Measurements from ENCODE around the gene CNTNAP2. TPM values are rescaled to one million over a fixed set of nuclear protein-coding genes. Genes with fewer than 3 reads are reported as not detected.

The CNTNAP2 gene
- total and polyA plus RNA-seq, 9 of the 15 experiments (the other 6 are each of a cell fraction or from before 2014, with no cell fraction given) = 0.04 to 0.62 (median 0.09) TPM; not detected in 4

- TF ChIP-seq NFE2 (IDR thresholded peaks at IDR 0.05; ENCODE audit: low read depth) (no peak), JUND (IDR thresholded peaks at IDR 0.05; ENCODE audit: borderline replicate concordance, low read depth, low read length) (0 out of 2 replicates have a peak, but pooled peaks have one; percentile 44), JUND (tag; IDR thresholded peaks at IDR 0.05; ENCODE audit: borderline replicate concordance, low read depth, low read length) (no peak), EP300 (IDR thresholded peaks at IDR 0.05; ENCODE audit: low read length) (no peak), CREM (IDR thresholded peaks at IDR 0.05; ENCODE audit: low read depth) (0 out of 2 replicates have a peak, but pooled peaks have one; percentile 34), CHD4 (IDR thresholded peaks at IDR 0.05; ENCODE audit: insufficient read depth, insufficient replicate concordance, low read depth, low read length, poor library complexity, severe bottlenecking) (no peak), RBM39 (optimal IDR thresholded peaks at IDR 0.05; ENCODE audit: low read depth, low read length) (peak; percentile 84), ZBTB40 (IDR thresholded peaks at IDR 0.05) (no peak), ZBTB40 (CRISPR knock-in tag; IDR thresholded peaks at IDR 0.05) (no peak)
- TF ChIP-seq, protein P1, sequence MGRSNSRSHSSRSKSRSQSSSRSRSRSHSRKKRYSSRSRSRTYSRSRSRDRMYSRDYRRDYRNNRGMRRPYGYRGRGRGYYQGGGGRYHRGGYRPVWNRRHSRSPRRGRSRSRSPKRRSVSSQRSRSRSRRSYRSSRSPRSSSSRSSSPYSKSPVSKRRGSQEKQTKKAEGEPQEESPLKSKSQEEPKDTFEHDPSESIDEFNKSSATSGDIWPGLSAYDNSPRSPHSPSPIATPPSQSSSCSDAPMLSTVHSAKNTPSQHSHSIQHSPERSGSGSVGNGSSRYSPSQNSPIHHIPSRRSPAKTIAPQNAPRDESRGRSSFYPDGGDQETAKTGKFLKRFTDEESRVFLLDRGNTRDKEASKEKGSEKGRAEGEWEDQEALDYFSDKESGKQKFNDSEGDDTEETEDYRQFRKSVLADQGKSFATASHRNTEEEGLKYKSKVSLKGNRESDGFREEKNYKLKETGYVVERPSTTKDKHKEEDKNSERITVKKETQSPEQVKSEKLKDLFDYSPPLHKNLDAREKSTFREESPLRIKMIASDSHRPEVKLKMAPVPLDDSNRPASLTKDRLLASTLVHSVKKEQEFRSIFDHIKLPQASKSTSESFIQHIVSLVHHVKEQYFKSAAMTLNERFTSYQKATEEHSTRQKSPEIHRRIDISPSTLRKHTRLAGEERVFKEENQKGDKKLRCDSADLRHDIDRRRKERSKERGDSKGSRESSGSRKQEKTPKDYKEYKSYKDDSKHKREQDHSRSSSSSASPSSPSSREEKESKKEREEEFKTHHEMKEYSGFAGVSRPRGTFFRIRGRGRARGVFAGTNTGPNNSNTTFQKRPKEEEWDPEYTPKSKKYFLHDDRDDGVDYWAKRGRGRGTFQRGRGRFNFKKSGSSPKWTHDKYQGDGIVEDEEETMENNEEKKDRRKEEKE (IDR thresholded peaks at IDR 0.05; ENCODE audit: borderline replicate concordance in 1 of 2, control insufficient read depth in 1 of 2, low read depth in 2 of 2, low read length in 1 of 2) = no peak
- TF ChIP-seq, protein P2, sequence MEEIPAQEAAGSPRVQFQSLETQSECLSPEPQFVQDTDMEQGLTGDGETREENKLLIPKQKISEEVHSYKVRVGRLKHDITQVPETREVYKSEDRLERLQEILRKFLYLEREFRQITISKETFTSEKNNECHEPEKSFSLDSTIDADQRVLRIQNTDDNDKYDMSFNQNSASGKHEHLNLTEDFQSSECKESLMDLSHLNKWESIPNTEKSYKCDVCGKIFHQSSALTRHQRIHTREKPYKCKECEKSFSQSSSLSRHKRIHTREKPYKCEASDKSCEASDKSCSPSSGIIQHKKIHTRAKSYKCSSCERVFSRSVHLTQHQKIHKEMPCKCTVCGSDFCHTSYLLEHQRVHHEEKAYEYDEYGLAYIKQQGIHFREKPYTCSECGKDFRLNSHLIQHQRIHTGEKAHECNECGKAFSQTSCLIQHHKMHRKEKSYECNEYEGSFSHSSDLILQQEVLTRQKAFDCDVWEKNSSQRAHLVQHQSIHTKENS (CRISPR knock-in tag; IDR thresholded peaks at IDR 0.05) = no peak
Measured at GRCh38 chr7:148262721-148263229, 2146.2 kb downstream of the CNTNAP2 start (continued).
